ENCODE measurements around the gene FAM124B. TPM values are rescaled to one million over a fixed set of nuclear protein-coding genes. Genes with fewer than 3 reads are reported as not detected.

FAM124B gene, protein sequence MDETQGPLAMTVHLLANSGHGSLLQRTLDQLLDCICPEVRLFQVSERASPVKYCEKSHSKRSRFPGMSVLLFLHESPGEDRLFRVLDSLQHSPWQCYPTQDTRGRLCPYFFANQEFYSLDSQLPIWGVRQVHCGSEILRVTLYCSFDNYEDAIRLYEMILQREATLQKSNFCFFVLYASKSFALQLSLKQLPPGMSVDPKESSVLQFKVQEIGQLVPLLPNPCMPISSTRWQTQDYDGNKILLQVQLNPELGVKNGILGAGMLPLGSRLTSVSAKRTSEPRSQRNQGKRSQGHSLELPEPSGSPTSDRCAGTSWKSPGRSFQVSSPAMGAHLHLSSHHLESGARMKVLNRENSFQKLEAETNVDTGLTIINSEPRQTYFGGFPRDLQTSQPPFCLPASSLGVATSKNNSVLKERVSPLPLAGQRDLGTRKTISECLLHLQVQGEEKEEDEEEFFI
- not detected in 2 replicates for total RNA-seq (ENCODE audit: low replicate concordance)
- long read RNA-seq, result 0 reads

DNA sequence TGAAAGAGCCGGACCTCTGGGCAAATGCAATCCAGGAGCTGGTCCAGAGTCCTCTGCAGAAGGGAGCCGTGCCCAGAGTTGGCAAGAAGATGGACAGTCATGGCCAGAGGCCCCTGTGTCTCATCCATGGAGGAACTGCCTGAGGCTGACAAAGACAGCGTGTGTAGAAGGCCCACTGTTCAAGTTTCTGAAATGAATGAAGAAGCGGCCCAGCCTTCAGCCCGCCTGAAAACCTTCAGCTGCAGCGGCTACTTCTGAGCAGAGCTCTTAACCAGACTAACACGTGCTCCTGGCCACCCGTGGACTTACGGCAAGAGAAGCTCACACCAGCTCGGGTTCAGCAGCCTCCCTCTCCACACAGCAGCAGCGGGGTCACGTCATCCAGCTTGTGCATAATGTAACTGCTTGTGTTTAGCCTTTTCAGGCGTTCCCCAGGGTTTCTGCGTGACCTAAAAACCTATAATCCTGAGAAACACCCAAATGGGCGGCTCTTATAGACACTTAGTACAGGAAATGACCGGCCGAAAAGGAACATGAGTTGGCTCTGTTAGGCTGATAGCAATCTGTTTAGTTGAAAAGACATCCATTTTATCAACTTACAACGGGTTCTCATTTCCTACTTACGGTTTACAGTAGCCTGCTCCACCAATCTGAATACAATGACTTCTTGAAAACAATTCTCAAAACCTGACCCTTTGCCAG is at the start of gene FAM124B:
TSS of gene FAM124B (minus strand) at position 467 of the 702 bp plus-strand sequence. CDS start at position 128, 339 bp downstream.
- DNase-seq (ENCODE audit: extremely low spot score, unreplicated experiment), result no peak
- Mint-ChIP-seq H3K4me3 (no peak within 1 kb of the TSS), H3K9me3 (no peaks in the 10 kb centered on the region), H3K27me3 (no peaks in the 10 kb centered on the region), H3K4me1 (ENCODE audit: unreplicated experiment) (peaks cover 4% of the 10 kb centered on the region), H3K36me3 (no peaks in the 10 kb centered on the region), H3K27ac (no peak within 1 kb of the TSS)
- TF ChIP-seq, protein P1, sequence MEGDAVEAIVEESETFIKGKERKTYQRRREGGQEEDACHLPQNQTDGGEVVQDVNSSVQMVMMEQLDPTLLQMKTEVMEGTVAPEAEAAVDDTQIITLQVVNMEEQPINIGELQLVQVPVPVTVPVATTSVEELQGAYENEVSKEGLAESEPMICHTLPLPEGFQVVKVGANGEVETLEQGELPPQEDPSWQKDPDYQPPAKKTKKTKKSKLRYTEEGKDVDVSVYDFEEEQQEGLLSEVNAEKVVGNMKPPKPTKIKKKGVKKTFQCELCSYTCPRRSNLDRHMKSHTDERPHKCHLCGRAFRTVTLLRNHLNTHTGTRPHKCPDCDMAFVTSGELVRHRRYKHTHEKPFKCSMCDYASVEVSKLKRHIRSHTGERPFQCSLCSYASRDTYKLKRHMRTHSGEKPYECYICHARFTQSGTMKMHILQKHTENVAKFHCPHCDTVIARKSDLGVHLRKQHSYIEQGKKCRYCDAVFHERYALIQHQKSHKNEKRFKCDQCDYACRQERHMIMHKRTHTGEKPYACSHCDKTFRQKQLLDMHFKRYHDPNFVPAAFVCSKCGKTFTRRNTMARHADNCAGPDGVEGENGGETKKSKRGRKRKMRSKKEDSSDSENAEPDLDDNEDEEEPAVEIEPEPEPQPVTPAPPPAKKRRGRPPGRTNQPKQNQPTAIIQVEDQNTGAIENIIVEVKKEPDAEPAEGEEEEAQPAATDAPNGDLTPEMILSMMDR (conservative IDR thresholded peaks at IDR 0.05), result no peak

DNA sequence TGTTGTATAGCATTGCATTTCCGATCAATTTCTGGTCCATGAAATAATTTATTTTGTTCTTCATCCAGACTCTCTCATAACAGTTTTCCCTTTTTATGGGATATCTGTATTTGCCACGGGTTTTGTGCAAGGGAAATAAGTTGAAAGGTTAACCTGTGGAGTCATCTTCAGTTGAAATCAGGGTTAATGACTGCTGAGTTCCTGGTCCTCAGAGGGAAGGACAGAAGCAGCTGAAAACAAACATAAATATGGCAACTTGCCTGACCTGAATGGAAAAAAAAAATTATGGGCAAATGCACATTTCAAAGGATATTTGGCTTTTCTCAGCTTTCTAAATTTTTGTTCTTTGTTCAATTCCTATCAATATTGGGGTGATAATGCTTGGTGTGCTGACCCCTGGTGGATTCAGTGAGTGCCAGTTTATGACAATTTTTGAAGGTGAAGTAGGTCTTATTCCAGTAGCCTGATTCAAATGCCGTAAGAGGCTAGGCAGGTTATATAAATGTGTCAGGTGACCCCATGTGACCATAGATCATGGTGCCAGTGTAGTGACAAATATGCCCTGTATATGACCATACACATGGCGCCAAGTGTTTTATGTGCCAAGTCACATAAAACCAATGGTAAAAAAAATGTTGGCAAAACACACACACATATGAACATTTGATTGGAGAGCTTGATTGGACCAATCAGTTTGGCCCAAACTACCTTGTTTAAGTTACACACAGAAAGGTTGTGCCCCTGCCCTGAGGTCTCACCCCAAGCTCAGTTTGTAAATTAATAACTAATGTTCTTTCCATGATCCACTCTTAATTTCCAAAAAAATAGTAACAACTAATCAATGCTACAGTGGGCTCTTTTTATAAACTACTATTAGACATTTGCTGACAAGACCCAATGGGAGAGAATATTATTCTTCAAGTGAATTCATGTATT is 47.6 kb upstream of the FAM124B start:
- Mint-ChIP-seq H3K27me3 (no peaks in the 10 kb centered on the region), H3K9me3 (peaks cover 7% of the 10 kb centered on the region), H3K4me1 (ENCODE audit: unreplicated experiment) (no peaks in the 10 kb centered on the region), H3K4me3 (no peak overlapping the region), H3K27ac (no peak overlapping the region), H3K36me3 (no peaks in the 10 kb centered on the region)
- TF ChIP-seq, protein P1 (conservative IDR thresholded peaks at IDR 0.05), result peak; percentile 72
- DNase-seq (ENCODE audit: extremely low spot score, unreplicated experiment), result no peak

DNA sequence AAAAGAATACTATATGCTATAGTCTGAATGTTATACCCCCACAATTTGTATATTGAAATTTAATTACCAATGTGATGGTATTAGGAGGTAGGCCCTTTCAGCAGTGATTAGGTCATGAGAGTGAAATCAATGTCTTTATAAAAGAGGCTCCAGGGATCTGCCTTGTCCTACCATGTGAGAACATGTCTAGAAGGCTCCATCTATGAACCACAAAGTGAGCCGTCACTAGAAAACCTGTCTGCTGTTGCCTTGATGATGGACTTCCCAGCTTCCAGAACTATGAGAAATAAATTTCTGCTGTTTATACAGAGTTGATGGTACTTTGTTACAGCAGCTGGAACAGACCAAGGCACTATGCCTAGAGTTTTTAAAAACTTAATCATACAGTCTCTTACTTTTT is 46.3 kb upstream of the FAM124B start:
- Mint-ChIP-seq H3K4me3 (no peak overlapping the region), H3K4me1 (ENCODE audit: unreplicated experiment) (no peaks in the 10 kb centered on the region), H3K27ac (no peak overlapping the region), H3K9me3 (no peaks in the 10 kb centered on the region), H3K27me3 (no peaks in the 10 kb centered on the region), H3K36me3 (no peaks in the 10 kb centered on the region)
- no peak for DNase-seq (ENCODE audit: extremely low spot score, unreplicated experiment)
- TF ChIP-seq, protein P1 (conservative IDR thresholded peaks at IDR 0.05), result no peak

DNA sequence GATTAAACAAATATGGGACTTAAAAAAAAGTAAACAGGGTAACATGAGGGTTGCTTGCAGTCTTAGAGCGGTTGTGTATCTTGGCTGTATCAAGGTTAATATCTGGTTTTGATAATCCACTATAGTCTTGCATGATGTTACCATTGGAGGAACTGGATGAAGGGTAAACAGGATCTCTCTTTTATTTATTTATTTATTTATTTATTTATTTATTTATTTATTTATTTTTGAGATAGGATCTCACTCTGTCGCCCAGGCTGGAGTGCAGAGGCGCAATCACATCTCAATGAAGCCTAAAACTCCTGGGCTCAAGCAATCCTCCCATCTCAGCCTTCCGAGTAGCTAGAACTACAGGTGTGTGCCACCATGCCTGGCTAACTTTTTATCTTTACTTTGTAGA is 42.9 kb upstream of the FAM124B start:
- H3K27ac Mint-ChIP-seq, result no peak overlapping the region
- no peaks in the 10 kb centered on the region for H3K36me3 Mint-ChIP-seq
- H3K27me3 Mint-ChIP-seq, result no peaks in the 10 kb centered on the region
- H3K4me3 Mint-ChIP-seq, result no peak overlapping the region
- TF ChIP-seq, protein P1 (conservative IDR thresholded peaks at IDR 0.05), result no peak
- no peaks in the 10 kb centered on the region for H3K4me1 Mint-ChIP-seq (ENCODE audit: unreplicated experiment)
- no peak for DNase-seq (ENCODE audit: extremely low spot score, unreplicated experiment)
- no peaks in the 10 kb centered on the region for H3K9me3 Mint-ChIP-seq

DNA sequence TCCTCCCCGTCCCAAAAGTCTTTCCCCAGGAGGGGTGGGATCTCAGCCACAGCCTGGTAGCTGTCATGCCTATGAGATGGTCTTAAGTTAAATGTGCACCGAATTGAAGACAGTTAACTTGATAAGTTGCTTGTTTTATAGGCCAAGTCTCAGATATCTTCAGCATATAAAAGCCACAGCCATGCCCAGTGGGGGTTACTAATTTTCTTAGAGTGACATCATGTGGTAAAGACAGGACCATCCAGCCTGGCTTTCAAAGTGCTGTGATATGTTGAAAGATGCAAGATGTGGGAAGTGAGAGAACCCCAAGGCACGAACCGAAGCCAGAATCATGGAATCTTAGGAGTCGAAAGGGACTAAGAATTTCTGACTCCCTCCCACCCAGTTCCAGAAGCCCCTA is 42.1 kb upstream of the FAM124B start:
- Mint-ChIP-seq H3K27me3 (no peaks in the 10 kb centered on the region), H3K4me3 (no peak overlapping the region), H3K27ac (no peak overlapping the region), H3K36me3 (no peaks in the 10 kb centered on the region), H3K9me3 (no peaks in the 10 kb centered on the region), H3K4me1 (ENCODE audit: unreplicated experiment) (no peaks in the 10 kb centered on the region)
- no peak for DNase-seq (ENCODE audit: extremely low spot score, unreplicated experiment)
- TF ChIP-seq, protein P1 (conservative IDR thresholded peaks at IDR 0.05), result no peak
